Astrocyte (in vitro differentiated cells and primary cell): Measurements from ENCODE around the gene TIRAP. TPM values are rescaled to one million over a fixed set of nuclear protein-coding genes. Genes with fewer than 3 reads are reported as not detected.
A peak's percentile ranks its signal among the peaks of the same experiment; 100 is the strongest.

Experiments used
- DNase-seq: peaks from one replicate; pipeline ENCODE4 v3.0.0-alpha.2; 2010; ENCODE audit warnings: low read depth
- FAIRE-seq: peaks from 2 replicates; lab custom pipeline; 2011; peaks lifted over from hg19 to GRCh38; lab: Jason Lieb, UNC
- H2AFZ ChIP-seq: 2 replicates; pipeline ENCODE4 v1.6.0; 2012; ENCODE audit warnings: low read depth, low read length, inconsistent platforms
- H3K27ac ChIP-seq: 2 replicates; pipeline ENCODE4 v1.5.1; 2011; ENCODE audit warnings: low read depth, low read length, inconsistent platforms
- H3K27me3 ChIP-seq: 2 replicates; pipeline ENCODE4 v1.6.0; 2011; ENCODE audit warnings: low read length, inconsistent platforms; ENCODE audit not compliant: insufficient read depth
- H3K36me3 ChIP-seq: 2 replicates; pipeline ENCODE4 v1.5.1; 2011; ENCODE audit warnings: low read length, inconsistent platforms; ENCODE audit not compliant: insufficient read depth
- H3K4me1 ChIP-seq: 2 replicates; pipeline ENCODE4 v1.5.1; 2011; ENCODE audit warnings: low read length, inconsistent platforms; ENCODE audit not compliant: insufficient read depth
- H3K4me2 ChIP-seq: 2 replicates; pipeline ENCODE4 v1.6.0; 2012; ENCODE audit warnings: low read length, inconsistent platforms
- H3K4me3 ChIP-seq: 2 replicates; pipeline ENCODE4 v1.5.1; 2011; ENCODE audit warnings: low read depth, mild to moderate bottlenecking, low read length, inconsistent platforms; ENCODE audit not compliant: insufficient read depth
- H3K79me2 ChIP-seq: 2 replicates; pipeline ENCODE4 v1.6.0; 2012; ENCODE audit warnings: mild to moderate bottlenecking, low read length, inconsistent platforms; ENCODE audit not compliant: insufficient read depth
- H3K9ac ChIP-seq: 2 replicates; pipeline ENCODE4 v1.6.0; 2012; ENCODE audit warnings: mild to moderate bottlenecking, low read length, inconsistent platforms
- H3K9me3 ChIP-seq: 2 replicates; pipeline ENCODE4 v1.5.1; 2012; ENCODE audit warnings: low read depth, mild to moderate bottlenecking, low read length, inconsistent platforms; ENCODE audit not compliant: insufficient read depth
- H4K20me1 ChIP-seq: 2 replicates; pipeline ENCODE4 v1.6.0; 2012; ENCODE audit warnings: low read length, inconsistent platforms; ENCODE audit not compliant: insufficient read depth
- H3K27ac Mint-ChIP-seq: one replicate; pipeline ENCODE4 v1.8.0; 2021; ENCODE audit warnings: mild to moderate bottlenecking, mixed read lengths; ENCODE audit not compliant: unreplicated experiment
- H3K27me3 Mint-ChIP-seq: one replicate; pipeline ENCODE4 v1.8.0; 2021; ENCODE audit warnings: low read depth, mixed read lengths; ENCODE audit not compliant: unreplicated experiment
- H3K36me3 Mint-ChIP-seq: one replicate; pipeline ENCODE4 v1.8.0; 2021; ENCODE audit warnings: low read depth, mixed read lengths; ENCODE audit not compliant: unreplicated experiment
- H3K4me1 Mint-ChIP-seq: one replicate; pipeline ENCODE4 v1.8.0; 2021; ENCODE audit warnings: low read depth, mixed read lengths; ENCODE audit not compliant: unreplicated experiment
- H3K4me3 Mint-ChIP-seq: one replicate; pipeline ENCODE4 v1.8.0; 2021; ENCODE audit warnings: mild to moderate bottlenecking, moderate library complexity, mixed read lengths; ENCODE audit not compliant: unreplicated experiment
- H3K9me3 Mint-ChIP-seq: one replicate; pipeline ENCODE4 v1.8.0; 2021; ENCODE audit warnings: mild to moderate bottlenecking, mixed read lengths; ENCODE audit not compliant: unreplicated experiment
- EZH2 ChIP-seq: IDR thresholded peaks from 2 replicates; pipeline ENCODE4 v1.6.1; 2012; ENCODE audit warnings: mild to moderate bottlenecking, low read length, inconsistent platforms; ENCODE audit not compliant: insufficient read depth
- total RNA-seq: library from RNA; stranded (reverse); gene quantifications from 2 replicates; pipeline ENCODE4 v1.2.1, GENCODE V29; 2021
- TF ChIP-seq, protein P1 (sequence below): IDR thresholded peaks from 2 replicates; pipeline ENCODE4 v1.5.1; 2011; ENCODE audit warnings: low read depth, mild to moderate bottlenecking, inconsistent platforms, low read length, moderate library complexity; ENCODE audit not compliant: insufficient read depth

The TIRAP gene
- total RNA-seq, 1 donor from 2014 or later, result 6.6 TPM

- Histone ChIP-seq H3K9ac (no peak overlapping the region), H3K4me3 (no peak overlapping the region), H3K27ac (no peak overlapping the region), H3K27me3 (no peaks in the 10 kb centered on the region), H3K9me3 (no peaks in the 10 kb centered on the region), H3K4me1 (peaks cover 23% of the 10 kb centered on the region), H3K79me2 (no peaks in the 10 kb centered on the region), H2AFZ (no peak overlapping the region), H3K4me2 (peak overlapping the region; percentile 11), H4K20me1 (peaks cover 4% of the 10 kb centered on the region), H3K36me3 (no peaks in the 10 kb centered on the region)
- FAIRE-seq (peak; percentile 73), DNase-seq (peak; percentile 65)
- TF ChIP-seq, protein P1, sequence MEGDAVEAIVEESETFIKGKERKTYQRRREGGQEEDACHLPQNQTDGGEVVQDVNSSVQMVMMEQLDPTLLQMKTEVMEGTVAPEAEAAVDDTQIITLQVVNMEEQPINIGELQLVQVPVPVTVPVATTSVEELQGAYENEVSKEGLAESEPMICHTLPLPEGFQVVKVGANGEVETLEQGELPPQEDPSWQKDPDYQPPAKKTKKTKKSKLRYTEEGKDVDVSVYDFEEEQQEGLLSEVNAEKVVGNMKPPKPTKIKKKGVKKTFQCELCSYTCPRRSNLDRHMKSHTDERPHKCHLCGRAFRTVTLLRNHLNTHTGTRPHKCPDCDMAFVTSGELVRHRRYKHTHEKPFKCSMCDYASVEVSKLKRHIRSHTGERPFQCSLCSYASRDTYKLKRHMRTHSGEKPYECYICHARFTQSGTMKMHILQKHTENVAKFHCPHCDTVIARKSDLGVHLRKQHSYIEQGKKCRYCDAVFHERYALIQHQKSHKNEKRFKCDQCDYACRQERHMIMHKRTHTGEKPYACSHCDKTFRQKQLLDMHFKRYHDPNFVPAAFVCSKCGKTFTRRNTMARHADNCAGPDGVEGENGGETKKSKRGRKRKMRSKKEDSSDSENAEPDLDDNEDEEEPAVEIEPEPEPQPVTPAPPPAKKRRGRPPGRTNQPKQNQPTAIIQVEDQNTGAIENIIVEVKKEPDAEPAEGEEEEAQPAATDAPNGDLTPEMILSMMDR, result no peak
- TF ChIP-seq EZH2, result no peak
- peak overlapping the region; percentile 79 for H3K27ac Mint-ChIP-seq
- no peak overlapping the region for H3K4me3 Mint-ChIP-seq
- peaks cover 44% of the 10 kb centered on the region for H3K4me1 Mint-ChIP-seq
- H3K36me3 Mint-ChIP-seq, result peaks cover 9% of the 10 kb centered on the region
- H3K27me3 Mint-ChIP-seq, result no peaks in the 10 kb centered on the region
- H3K9me3 Mint-ChIP-seq, result peaks cover 3% of the 10 kb centered on the region
Observed at GRCh38 chr11:126334659-126335462, 52.0 kb downstream of the TIRAP start.

GRCh38 chr11:126335463-126335760, 52.5 kb downstream of the TIRAP start:
- Histone ChIP-seq H3K27me3 (no peaks in the 10 kb centered on the region), H3K4me3 (no peak overlapping the region), H3K79me2 (no peaks in the 10 kb centered on the region), H3K9ac (no peak overlapping the region), H3K4me2 (no peak overlapping the region), H3K9me3 (no peaks in the 10 kb centered on the region), H3K27ac (no peak overlapping the region), H4K20me1 (peaks cover 4% of the 10 kb centered on the region), H3K4me1 (peaks cover 23% of the 10 kb centered on the region), H2AFZ (no peak overlapping the region), H3K36me3 (no peaks in the 10 kb centered on the region)
- Mint-ChIP-seq H3K4me3 (no peak overlapping the region), H3K36me3 (peaks cover 9% of the 10 kb centered on the region), H3K4me1 (peaks cover 44% of the 10 kb centered on the region), H3K27me3 (no peaks in the 10 kb centered on the region), H3K9me3 (peaks cover 3% of the 10 kb centered on the region), H3K27ac (peak overlapping the region; percentile 79)
- TF ChIP-seq, protein P1, result no peak
- TF ChIP-seq EZH2, result no peak
- FAIRE-seq (no peak), DNase-seq (no peak)

GRCh38 chr11:126336138-126336541, 53.2 kb downstream of the TIRAP start:
- peaks cover 9% of the 10 kb centered on the region for H3K36me3 Mint-ChIP-seq
- H3K27me3 Mint-ChIP-seq, result no peaks in the 10 kb centered on the region
- H3K4me1 Mint-ChIP-seq, result peaks cover 48% of the 10 kb centered on the region
- Histone ChIP-seq H3K27ac (no peak overlapping the region), H2AFZ (no peak overlapping the region), H3K36me3 (no peaks in the 10 kb centered on the region), H3K4me1 (peaks cover 25% of the 10 kb centered on the region), H3K9me3 (no peaks in the 10 kb centered on the region), H3K4me3 (no peak overlapping the region), H3K4me2 (peak overlapping the region; percentile 14), H3K9ac (no peak overlapping the region), H4K20me1 (peaks cover 4% of the 10 kb centered on the region), H3K27me3 (no peaks in the 10 kb centered on the region), H3K79me2 (no peaks in the 10 kb centered on the region)
- DNase-seq (no peak), FAIRE-seq (no peak)
- peak overlapping the region; percentile 80 for H3K27ac Mint-ChIP-seq
- H3K9me3 Mint-ChIP-seq, result peaks cover 3% of the 10 kb centered on the region
- H3K4me3 Mint-ChIP-seq, result no peak overlapping the region
- no peak for TF ChIP-seq EZH2
- TF ChIP-seq, protein P1, result no peak
